Dermis blood vessel endothelial cell (primary cell): ENCODE results near the gene STK16. TPM values are rescaled to one million over a fixed set of nuclear protein-coding genes. Genes with fewer than 3 reads are reported as not detected.
A peak's percentile ranks its signal among the peaks of the same experiment; 100 is the strongest.

Experiments
- DNase-seq: peaks from one replicate; pipeline ENCODE4 v3.0.0; 2010
- total RNA-seq: library from RNA; depleted of rRNA; stranded (reverse); fragments of >200 nt; gene quantifications from 2 replicates; pipeline ENCODE4 v1.2.3, GENCODE V29; 2014

STK16 gene
- total RNA-seq, 1 donor from 2014 or later: 24.3 TPM

DNA sequence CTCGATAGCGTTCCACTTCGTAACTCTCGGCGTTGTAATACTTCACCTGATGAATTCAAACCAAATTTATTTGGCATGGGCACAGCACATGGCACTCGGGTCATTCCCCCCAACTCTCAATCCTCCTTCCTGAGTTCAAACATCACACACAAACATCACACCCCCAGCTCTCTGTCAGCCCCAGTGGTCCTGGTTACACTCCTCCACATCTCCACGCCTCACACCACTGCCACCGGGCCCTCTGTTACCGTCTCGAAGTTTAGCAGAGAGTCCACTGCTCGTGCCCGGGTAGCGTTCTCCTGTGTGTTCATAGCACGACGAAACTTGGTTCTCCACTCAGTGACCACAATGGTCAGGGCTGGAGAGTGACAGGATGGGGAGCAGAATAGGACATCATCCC lies 31.1 kb upstream of the STK16 start:
- DNase-seq: no peak

DNA sequence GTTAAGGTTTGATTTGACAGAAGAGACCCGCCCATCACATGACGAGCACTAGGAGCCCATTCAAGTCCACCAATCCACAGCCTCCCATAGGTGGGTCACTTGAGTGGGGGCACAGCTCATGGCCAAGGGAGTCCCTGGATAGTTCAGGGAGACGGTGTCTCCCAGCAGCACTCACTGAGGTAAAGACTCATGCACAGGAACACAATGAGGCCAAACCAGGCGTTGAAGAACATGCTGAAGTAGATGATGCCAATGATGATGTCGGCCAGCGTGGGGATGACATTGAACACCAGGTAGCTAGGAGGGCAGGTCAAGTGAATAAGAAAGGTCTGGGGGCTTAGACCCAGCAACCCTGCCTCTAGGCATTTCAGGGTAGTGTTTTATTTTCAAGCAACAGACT lies 30.5 kb upstream of the STK16 start:
- no peak for DNase-seq

DNA sequence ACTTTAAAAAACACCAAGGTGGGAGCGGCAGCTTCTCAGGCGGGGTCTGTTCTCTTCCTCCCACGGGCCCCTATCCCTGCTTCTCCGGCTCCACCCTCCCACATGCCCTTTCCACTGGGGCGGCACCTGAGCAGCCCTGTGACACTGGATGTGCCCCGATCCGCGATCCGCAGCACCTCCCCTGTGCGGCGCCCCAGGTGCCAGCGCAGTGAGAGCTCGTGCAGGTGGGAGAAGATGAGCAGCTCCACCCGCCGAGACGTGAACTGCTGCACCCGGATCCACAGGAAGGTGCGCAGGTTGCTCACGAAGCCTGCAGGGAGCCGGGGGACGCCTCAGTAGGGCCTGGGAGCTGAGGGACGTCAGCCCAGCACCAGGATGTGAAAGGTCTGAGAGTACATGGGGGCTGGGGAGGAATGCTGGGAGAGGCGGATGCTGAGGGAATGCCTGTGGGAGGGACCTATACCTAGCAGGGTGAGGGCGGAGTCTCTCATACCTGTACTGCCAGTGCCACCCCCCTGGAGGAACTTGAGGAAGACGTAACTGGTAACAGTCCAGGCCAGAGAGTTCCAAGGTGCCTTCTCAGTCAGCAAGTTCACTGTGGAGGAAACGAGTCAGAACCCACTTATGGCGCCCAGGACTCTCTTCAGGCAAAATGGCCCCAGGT lies 29.3 kb upstream of the STK16 start:
- no peak for DNase-seq

DNA sequence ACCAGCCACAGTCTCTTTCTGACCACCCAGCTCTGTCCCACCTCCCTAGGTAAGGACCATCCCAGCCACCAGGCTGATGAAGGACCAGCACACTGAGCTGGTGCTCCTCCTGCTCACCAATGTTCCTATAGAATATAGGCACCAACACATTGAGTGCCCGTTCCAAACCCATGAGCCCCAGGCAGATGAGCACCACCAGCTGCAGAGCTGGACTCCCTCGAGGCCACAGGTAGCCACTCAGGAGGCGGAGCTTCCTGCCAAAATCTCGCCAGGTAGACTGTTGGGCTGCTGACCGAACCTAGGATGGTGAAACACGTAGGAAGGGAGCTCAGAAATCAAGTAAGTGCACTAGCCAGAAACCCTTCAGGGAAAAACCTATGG lies 28.8 kb upstream of the STK16 start:
- DNase-seq: no peak

DNA sequence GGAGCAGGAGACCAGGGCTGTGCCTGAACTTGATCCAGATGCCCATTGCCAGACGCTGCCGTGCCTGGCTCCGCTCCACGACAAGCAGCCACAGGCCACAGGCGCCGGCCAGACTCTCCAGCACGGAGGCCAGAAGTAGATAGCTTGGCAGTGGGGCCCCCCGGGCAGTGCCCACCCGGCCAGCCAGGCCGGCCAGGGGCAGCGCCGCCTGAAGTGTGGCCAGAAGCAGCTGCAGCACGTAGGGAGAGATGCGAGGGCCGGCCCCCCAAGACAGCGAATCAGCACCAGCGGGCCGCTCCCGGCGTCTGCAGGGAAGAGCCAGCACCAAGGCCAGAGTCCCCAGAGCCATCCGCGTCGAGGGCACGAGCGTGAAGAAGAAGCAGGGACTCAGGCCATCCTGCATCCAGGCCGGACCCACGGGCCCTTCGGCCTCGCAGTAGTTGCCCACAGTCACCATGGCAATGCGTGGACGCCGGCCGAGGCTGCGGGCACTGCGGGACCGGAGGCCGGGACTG lies 27.0 kb upstream of the STK16 start:
- peak; percentile 78 for DNase-seq

DNA sequence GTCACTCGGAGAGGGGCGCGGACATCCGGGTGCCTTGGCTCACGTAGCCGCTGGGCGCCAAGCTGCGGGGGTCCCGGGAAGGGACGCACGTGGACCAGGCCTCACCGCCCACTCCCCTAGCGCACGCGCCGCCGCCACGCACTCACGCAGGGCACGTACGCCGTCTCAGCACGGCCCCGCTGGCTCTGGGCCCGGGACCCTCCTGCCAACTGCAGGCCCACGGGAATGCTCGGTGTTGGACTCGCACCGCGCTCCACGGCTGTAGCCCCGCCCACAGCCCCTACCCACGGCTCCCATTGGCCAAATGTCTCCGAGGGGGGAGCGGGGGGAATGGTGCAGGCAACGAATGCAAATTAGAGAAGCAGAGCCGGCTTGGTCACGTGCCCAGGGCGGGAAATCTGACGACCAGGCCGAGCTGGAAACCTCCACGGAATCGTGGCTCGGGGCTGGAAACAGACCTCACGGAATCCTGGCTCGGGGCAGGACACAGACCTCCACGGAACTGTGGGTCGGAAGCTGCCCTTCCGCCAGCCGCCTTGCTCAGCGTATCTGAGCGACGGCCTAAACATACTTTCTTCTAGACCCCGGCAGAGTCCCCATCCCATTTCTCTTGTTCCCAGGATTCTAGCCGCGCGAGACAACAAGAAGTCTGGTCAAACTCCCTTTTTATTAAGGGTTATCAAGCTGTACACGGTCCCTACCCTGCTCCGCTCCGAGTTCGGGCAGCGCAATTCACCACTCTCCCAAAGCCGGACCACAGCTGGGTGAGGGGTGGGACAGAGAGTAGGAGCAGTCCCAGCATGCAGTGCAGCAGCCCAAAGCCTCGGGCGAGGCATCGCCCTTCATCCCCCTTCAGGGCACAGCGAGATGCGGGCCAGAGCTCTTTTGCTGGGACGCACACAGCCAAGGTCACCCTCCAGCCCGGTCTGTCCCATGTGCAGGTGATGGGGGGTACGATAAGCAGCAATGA lies 26.3 kb upstream of the STK16 start, which contains the start of gene ABCB6:
ABCB6 (minus strand) TSS at position 227 of the 970 bp plus-strand sequence. CDS start 285 bp downstream, outside the sequence.
- DNase-seq: peak; percentile 95

DNA sequence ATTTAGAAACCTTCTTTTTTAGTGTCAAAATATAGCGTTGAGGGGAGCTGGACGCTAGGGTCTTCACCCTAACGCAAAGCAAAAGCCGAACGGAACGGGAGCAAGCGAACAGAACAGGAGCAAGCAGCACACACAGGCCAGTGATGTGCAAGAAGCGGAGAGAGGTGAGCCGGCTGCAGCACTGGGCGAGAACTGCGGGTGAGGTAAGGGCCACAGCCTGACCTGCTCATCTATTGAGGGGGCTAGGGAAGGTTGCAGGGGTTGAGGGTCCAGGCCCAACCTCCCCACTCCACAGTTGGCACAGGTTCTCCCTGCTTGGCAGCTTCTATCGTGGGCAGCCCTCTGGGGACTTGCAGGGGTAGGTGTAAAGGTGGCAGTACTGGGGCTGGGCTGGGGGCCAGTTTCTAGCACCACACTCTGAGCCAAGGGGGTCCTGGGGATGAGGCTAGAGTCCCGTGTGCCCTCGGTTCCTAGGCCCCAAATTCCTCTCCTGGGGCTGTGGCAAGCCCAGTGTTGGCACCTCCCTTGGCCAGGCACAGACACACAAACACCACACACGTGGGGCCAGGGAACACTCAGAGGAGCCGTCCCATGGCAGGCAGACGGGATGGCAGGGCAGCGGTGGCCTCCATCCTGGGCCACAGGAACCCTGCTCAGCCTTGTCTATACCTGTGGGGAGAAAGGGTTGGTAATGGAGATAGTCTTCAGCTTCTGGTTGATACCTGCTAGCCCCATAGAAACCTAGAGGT lies 25.3 kb upstream of the STK16 start:
- no peak for DNase-seq

DNA sequence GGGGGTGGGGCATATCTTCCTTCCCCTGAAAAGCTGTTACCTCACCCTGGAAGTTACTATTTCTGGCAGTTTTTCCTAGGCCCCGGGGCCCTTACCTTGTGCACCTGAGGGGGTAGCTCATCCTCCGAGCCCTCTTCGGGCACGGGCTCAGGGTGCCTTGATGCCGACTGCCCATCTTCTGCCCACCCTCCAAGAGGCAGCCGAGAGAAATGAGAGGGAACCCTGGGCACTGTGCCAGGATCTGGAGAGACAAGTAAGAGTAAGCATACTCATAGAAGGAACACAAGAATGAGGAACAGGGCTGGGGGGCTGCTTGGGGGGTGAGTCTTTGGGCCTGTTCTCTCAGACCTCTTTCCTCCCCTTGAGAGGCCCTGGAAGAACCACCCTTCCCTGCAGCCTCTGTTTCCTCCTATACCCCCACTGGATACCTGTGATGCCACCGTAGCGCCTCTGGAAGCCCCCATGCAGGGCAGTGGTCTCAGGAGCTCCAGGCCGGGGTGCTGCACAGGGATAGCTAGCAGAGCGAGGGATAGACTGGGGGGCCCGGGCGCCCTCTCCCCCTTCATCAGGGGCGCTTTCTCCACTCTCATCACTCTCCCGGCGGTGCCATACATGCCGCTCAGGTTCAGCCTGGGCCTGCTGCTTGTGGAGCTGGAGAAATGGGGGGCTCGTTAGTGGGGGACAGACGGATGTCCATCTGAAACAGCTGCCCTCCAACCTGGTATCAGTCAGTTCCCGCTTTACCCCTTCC lies 24.5 kb upstream of the STK16 start:
- no peak for DNase-seq

DNA sequence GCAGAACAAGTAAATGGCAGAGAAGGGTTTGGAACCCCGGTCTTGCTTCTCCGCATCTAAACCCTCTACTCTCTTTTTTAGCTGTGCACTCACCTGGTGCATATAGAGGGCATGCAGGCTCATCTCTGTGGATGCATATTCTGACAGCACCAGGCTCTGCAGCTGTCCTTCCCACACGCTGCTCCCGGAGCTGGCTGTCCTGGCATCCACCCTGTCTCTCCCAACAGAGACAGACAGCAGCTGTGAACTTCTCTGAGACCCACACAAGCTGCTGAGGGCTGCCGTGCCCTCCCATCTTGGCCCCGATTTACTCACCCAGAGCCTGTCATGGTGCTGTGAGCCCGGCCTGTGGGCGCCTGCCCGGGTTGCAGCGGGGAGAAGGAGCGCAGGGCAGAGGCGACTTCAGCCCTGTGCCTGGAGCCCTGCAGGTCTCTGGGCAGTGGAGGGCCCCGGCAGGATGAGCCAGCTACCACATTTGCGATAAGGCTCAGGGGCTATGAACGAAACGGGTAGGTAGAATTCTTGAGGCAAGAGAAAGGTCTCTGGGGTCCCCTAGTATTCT lies 23.2 kb upstream of the STK16 start:
- no peak for DNase-seq

DNA sequence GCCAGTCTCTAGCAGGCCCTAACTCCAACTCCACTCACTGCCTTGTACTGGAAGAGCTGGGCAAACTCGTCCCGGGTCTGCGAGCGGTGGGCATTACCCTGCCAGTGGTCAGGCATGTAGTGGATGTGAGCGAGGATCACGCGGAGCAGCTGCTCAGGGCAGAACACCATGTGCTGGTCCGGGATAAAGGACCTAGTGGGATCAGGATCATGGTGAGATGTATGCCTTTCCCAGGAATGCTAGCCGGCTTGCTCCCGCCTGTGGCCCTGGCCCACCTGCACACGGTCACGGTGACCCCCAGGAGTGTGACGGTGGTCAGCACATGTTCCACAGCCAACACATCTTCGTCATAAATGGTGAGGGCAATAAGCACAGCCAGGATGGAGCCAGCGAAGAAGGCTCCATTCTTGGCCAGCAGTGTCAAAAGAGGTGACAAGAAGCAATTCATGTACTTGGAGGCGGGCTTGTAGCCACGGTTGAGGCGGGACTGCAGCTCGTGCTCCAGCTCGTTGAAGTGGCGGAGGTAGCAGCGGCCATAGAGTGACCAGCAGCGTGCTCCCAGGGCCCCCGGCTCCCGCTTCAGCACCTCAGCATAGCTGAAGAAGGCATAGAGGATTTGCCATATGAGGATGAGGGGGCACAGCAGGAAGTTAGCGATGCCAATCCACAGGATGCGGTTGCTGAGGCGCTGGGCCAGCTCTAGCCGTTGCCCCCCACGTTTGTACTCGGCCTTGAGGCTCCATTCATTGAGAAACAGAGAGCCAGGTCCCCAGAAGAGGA lies 21.3 kb upstream of the STK16 start:
- DNase-seq: no peak

DNA sequence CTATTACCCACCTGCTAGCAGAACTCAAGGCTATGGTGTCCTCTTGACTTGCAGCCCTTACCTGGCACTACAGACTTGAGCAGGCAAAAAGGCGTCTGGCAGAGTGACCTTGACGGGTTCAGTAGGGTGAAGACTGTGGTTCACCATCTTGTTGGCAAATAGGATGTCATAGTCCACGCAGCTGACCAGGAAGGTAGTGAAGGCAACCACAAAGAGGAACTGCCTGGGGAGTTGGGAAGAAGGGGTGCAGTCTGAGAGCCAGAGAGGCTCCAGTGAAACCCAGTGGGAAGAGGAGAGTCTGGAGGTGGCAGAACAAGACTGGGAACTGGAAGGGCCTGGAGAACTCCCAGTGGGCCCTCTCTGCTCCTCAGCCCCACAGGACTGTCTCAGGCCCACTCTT lies 19.9 kb upstream of the STK16 start:
- DNase-seq: no peak

DNA sequence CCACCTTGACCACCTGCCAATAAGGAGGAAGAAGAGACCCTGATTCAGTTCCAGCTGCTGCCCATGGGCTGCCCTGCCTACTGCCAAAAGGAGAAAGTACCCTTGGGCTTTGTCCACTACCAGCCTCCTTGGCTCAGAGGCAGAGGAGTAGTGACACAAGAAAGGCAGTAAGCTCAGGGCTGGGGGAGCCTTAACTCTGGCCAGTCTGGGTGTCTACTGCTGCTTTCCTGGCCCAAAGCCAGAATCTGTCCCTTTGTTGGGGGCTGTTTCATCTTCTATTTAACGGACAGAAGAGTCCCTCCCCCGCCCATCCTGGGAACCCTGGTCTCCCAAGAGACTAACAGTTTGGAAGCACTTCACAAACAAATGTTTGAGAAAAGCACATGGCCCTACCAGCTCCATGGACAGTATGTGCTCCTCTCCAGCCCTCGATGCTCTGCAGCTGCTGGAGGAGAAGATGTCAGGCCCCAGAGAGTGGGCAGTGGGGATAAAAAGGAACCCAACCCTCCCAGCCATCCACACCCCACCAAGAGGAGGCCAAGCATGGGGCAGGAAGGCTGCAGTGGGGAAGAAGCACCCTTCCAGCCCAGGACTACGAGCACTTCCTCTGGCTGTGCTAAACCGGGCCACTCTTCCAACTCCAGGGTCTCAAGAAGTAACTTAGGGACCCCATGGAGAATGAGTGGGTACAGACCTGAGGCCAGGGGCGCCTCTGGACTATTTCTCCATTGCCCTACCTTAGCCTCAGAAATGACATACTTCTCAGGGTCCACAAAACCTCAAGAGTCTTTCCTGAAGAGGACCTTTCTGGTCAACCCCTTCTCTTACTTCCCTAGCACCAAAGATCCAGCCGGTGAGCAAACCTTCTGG lies 17.0 kb upstream of the STK16 start:
- peak; percentile 21 for DNase-seq

DNA sequence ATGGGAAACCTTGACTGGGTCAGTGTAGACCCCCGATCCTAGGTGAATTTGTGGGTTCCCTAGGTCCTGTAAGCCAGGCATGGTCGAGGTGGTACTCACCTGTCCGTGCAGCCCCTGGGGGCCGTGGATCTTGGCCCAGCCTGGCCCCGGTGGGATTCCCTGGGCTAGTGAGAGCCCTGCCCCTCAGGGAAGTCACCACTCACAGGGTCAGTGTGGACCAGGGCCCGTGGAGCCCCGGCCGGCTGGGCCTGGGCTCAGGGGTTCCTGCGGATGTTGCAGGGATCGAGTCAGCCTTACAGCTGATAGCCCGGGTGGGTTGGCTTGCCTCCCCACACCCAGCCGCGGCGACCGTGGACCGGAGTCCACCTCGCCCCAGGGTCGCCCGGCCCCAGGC lies 16.4 kb upstream of the STK16 start:
- DNase-seq: no peak

DNA sequence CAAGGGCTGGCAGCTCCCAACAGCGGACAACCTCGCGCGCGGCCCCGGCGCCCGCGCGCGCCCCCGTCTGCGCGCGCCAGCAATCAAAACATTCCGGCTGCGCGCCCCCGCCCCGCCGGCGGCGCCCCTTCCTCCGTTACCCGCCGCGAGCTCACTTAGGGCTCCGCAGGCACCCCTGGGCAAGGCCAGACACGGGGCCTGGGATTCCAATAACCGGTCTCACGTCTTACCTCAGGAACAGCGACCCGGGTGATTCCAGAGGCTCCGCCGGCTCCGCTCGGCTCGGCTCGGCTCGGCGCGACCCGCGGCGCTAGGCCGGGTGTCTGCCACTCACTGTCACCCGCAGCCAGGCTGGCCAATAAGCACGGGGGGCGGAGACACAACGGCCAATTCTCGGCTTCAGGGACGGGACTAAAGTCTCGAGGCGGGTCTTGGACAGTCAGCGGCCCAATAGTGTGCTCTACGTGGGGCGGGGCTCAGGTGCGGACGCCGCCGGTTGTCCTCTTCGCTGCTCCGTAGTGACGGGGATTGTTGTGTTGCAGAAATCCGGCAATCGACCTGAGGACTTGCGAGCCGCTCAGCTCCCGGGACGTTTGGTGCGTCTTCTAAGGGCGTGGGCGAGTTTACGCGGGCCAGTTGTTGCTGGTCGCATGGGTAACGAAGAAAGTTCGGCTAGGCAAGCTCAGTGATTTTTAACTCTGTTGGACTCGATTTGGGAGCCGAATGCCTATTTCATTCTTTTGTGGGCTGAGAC lies 15.8 kb upstream of the STK16 start, which contains the start of the genes ANKZF1 and ATG9A:
ANKZF1 (plus strand) TSS at position 502 of the 754 bp plus-strand sequence. CDS start 452 bp downstream, outside the sequence.
ATG9A (minus strand) TSS at position 332 of the 754 bp plus-strand sequence. CDS start 1,612 bp downstream, outside the sequence.
- DNase-seq: peak; percentile 99

DNA sequence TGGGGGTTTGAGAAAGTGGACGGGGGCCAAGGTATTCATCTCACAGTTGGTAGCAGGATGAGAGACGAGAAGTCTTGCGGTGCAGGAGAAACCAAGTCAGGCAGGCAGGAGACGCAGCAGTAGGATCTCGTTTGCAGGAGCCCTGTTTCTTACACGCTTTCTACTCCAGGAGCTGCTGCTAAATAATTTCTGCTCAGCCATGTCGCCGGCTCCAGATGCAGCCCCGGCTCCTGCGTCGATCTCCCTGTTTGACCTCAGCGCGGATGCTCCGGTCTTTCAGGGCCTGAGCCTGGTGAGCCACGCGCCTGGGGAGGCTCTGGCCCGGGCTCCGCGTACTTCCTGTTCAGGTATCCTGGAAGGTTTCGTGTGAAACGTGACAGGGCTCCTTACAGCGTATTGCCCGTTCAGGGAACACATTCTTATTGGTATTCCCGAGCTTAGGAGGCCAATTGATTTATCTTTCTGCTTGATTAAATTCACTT lies 15.2 kb upstream of the STK16 start:
- peak; percentile 67 for DNase-seq

DNA sequence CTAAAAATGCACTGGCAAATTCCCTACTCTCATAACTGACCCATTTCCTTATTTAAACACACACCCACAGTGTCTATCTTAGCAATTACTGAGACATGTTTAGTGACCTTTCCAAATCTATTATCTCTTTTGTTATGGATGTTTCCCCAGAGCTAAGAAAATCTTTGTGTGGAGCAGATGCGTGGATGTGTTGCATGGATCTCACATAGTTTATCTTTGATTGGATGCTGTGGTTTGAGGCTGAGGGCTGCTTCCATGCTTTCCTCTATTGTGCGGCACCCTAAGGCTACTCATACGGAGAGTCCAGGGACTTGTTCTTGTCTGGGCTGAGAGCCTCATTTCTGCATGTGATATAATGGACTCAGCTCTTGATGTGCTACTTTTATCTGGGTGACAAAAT lies 10.9 kb upstream of the STK16 start:
- no peak for DNase-seq

DNA sequence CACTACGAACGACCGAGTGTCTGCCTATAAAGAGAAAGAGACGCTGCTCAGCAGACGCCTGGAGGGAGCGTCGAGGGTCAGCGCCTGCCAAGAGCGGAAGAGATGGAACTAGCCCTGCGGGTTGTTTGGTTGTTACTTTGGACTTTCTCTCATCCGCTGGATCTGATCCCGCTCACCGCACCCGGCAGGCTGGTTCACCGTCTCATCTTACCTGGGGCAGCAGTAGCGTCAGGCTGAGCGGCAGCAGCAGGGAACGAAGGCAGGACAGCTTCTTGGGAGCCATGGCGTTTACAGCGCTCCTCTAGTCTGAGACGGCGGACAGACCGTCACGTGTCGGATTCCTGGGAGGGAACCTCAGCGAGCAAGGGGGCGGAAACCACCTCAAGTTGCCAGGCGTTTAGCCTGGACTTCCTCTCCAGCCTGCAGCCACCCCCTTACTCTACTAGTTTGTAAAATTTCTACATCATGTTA lies 2.0 kb upstream of the STK16 start:
- peak; percentile 37 for DNase-seq

DNA sequence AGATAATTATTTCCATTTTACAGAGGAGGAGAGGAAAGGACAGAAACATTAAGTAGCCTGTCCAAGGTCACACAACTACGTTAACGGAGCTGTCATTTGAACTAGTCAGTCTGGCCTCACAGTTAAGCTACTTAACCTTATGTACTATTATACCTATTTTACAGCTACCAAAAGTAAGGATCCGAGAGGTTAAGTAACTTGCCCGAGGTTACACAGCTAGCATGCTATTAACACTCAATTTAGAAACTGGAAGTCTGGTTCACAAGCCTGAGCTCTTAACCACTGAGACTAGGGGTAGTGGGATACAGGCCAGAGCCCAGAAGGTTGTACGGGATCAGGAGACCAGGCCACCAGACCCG lies 511 bp upstream of the STK16 start:
- no peak for DNase-seq

DNA sequence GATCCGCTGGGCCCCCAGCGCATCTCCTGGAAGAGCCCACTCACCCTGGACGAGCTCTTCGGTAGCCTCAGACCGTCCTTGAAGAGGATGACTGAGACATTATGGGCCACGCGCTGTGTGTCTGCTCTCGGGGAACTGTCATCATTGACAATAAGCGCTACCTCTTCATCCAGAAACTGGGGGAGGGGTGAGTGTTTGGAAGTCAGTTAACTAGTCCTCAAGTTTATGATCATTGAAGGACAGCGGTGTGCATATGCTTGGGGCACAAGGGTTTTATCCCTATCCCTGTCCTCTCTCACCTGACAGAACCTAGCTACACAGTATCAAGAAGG lies 586 bp downstream of the STK16 start:
- no peak for DNase-seq
